Activated effector memory CD4-positive, alpha-beta T cell treated with anti-CD3 and anti-CD28 coated beads, Interleukin-2, amount 50 U/mL, for 16 hours (primary cell): Measurements from ENCODE around the gene CIITA.
A peak's percentile ranks its signal among the peaks of the same experiment; 100 is the strongest.
"Not testable (repeated sequence)": the region's sequence is repeated elsewhere in the genome, so short reads cannot be mapped to it uniquely, and the experiment has no call there.

Source experiments
- DNase-seq: peaks from one replicate; pipeline ENCODE4 v3.0.0-alpha.2; 2020

Gene CIITA

DNA sequence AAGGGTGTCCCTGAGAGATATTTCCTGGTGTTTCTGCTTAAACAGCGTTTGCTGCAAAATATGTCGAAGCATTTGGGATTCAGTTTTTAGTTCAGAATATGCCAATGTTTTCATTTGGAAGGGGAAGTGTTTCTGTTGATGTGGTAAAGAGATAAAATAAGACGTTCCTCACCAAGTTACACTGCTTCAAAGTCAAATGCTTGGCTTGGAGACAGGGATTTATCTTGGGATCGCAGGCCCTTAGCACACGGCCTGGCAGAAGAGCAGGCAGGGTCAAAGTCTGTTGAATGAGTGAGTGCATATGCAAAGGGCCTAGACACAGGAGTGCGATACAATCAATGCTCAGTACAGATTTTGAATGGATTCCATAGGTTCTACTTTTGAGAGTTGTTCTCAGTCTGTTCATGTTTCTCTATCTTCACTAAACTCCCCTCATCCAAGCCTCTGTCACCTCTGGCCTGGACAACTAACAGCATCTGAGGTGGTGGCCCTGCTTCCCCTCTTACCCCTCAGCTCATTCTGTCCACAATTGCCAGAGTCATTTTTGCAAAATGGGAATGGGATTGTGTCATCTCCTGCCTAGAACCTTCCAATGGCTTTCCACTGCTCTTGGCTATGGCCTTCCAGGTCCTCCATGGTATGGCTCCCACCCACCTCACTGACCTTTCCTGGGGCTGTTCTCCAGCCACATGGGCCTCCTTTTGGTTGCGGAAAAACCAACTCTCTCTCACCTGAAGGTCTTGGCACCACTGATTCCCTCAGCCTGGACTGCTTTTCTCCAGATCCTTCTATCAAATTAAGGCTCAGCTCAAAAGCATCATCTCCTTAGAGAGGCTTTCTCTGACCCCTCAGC lies 62.0 kb downstream of the CIITA start:
- DNase-seq, result no peak

DNA sequence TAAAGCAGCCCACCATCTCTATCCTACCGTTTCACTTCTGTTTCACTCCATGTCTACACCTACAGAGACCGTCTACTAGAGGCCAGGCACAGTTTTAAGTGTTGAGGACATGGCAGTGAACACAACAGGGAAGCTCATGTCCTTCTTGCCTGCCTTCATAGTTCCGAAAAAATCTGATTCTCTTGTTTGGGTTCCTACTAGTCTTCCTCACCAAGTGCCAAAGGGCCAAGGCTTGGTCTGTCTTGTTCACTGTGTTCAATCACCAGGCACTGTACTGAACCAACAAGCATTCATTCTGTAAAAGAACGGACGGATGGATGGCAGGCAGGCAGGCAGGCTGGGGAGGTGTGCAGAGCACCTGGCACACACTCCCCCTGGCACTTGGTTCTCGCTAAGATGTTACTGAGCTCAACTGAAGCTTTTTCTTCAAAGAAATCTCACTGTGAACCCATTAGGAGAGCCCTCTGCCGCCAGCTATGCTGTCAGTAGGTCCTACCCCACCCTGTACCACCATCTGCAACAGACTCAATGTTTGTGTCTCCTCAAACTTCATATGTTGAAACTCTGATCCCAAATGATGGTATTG lies 62.7 kb downstream of the CIITA start:
- DNase-seq, result no peak

DNA sequence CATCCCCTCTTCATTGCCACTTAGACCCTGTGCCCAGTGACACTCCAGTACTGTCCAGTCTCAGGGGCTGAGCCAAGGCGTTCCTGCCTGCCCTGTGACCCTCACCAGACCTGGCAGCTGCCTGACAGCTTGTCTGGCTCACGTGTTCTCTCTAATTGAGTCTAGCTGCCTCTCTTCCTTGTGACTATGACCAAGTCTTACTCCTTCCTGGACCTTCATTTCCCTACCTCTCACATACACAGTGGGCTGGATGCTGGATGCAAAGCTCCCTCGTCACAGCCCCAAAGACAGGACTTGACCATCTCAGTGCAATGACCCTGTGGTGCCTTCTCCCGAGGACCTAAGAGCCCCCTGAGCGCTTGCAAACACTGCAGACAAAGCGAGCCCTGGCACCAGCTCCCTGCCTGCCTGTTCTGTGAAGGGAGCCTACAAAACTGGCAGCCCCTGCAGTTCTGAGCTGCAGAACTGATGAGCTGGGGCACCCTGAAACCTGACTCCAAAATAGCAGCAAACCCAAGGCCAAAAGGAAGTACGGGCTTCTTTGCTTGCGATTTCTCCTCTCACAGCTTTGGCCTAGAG lies 63.6 kb downstream of the CIITA start:
- no peak for DNase-seq

DNA sequence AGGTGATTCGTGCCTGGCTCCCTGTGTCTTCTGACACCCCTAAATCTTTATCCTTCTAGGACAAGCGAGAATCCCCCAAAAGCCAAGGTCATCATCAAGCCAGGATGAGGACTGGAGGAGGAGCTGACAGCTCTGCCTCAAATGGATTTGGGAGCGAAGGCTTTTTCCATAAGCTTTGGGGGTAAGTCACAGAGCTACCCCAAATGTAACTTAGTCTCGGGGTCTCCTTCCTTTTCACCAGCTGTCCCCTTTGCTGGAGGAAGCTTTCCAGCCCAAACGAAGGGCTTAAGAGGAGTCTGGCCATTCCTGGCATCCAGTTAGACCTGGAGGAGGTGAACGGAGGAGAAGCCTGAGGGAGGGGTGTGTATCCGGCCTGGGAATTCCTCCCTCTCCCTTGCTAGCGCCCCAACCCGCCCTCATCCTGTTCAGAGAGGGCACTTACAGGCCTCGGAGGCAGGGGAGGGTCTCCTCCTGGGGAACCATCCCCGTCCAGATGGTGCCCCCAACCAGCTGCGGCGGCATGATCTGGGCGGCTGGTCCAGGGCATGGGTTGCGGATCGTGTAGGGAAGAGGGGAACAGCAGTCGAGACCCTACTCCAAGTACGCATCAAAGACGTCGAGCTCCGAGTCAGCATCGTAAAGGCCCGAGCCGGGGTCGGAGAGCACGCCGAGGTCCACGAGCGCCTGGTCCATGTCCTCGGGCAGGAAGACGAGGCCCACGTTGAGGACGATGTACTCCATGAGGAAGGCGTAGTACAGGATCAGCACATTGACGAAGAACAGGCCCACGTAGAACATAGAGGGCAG lies 64.3 kb downstream of the CIITA start:
- no peak for DNase-seq

DNA sequence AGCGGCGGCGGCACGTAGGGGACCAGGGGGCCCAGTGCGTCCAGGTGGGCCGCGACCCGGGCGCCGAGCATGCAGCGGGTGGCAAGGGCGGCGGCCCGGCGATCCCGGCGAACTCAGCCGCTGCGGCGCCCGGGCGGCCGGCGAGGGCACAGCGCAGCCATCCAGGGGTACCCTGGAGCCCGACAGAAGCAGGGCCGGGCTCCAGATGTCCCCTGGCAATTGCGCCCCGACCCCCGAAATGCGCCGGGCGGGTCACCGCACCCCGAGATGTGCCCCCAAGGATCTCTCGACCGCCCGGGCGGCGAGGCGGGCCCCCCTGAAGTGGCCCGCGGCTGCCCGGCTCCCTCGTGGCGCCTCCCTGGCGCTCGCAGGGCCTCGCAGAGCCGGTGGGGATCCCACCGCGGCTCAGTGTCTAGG lies 64.9 kb downstream of the CIITA start:
- not testable (repeated sequence) for DNase-seq

DNA sequence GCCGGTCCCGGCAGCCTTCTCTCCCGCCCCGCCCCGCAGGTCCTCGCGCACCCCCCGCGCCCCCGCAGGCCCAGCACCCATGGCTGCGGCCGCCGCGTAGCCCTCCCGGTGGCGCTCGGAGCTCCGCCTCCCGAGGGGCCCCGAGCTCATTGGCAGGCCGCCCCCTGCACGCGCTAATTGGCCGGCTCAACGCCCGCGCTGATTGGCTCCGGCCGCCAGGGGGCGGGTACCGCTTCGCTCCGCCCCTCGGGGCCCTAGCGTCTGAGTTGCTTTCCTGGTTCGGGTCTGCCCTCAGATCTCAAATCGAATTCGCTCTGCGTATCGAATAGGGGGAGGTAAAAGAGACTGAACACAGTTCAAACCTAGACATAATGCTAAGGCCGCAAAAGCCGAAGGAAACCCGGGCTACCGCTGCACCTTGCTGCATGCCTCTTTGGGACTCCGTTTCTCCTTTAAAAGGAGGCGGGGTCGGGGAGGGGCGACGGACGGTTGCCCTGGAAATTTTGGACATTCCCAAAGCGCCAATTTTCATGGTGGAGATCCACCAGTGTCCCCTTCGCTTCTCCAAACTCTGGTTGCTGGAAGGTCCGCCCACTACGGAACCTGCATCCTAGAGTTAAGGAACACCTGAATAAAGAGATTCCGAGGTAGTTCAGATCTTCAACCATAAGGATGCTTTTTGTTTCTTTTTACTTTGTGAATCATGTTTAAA lies 65.5 kb downstream of the CIITA start, which contains the start of gene DEXI:
TSS of gene DEXI (minus strand) at position 117 of the 712 bp plus-strand sequence. CDS start 463 bp downstream, outside the sequence.
- DNase-seq, result peak; percentile 98

DNA sequence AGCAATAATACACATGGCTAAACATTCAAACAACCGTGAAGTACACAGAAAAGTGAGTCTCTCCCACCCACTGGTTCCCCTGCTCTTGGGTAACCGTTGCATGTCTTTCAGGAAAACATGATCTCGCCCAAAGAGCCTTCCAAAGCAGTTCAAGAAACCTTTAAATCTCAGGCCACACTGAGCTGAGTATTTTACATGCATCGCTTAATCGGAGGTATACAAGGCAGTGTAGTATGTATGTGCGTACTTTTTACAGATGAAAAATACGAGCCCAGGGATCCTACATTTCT lies 66.0 kb downstream of the CIITA start:
- no peak for DNase-seq

DNA sequence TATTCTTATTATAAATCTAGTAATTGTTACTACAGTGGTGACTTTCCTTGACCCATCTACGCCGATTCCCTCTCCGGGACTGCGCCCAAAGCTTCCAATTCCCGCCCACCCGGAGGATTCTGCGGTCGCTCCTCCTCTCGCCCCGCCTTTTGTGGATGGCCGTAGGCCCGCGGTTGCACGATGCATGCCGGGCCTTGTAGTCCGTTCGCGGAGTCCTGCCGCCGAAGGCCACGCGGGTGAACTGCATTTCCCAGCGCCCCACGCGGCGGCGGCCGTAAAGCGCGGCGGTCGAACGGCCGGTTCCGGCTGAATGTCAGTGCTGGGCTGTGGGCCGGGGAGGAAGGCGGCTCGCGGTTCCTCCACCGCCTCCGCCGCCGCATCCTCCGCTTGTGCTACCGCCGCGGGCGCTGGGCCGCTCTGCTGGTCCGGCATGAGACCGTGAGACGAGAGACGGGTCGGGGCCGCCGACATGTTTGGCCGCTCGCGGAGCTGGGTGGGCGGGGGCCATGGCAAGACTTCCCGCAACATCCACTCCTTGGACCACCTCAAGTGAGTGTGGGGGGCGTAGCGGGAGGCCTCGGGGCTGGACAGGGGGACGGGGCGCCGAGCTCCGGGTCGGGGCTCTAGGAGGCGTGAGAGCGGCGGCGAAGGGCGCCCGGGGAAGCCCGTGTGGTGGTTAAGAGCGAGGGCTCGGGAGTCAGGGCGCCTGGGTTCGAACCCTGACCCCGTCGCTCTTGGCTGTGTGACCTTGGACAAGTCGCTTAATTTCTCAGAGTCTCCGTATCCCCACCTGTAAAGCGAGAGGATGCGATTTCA lies 67.5 kb downstream of the CIITA start, which contains the start of gene CLEC16A:
TSS of gene CLEC16A (plus strand) at position 316 of the 816 bp plus-strand sequence. CDS start at position 470, 154 bp downstream.
- DNase-seq, result peak; percentile 99

DNA sequence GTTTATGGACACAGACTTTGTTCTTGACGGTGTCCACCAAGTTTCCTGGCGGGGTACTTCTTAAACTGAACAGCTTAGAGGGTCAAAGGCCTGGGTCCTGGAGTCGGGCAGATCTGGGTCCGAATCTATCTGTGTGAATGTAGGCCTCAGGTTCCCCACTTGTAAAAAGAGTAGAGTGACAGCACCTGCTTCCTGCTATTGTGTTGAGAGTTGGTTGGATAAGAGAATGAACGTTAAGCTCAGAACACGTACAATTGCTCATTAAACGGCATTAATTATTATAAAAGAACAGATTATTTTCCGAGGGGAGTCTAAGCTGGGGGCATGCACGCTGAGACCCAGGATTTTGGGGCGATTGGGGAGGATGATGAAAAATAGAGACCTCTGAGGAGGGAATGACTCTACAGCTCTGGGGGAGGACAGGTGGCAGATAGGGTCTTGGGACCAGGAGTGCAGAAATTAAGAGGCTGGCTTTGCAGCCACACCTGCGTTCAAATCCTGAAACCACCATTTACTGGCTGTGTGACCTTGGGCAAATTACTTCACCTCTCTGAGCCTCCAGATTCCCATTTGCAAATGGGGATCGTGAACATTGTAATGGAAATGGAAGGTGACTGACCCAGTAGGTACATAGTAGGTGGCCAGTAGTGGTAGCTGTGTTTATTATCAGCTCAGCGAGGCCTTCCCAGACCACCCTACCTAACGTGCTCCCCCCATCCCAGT lies 68.2 kb downstream of the CIITA start:
- DNase-seq, result no peak

DNA sequence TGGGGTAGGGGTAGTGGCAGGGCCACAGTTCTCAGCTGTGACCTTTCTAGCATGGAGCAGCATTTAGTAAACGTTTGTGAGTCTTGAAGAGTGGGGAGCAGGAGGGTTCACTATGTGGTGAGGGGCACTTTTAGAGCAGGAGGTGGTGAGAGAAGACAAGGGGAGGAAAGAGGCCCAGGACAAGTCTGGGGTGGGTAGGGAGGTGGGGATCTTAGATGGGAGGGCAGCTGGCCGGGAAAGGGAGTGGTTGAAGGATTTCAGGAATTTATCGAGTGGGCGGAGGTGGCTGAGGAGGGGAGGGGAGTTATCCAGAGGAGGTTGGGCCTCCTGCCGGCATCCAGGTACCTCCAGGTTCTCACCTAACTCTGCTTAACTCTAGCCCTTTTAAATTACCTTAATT lies 69.3 kb downstream of the CIITA start:
- no peak for DNase-seq

DNA sequence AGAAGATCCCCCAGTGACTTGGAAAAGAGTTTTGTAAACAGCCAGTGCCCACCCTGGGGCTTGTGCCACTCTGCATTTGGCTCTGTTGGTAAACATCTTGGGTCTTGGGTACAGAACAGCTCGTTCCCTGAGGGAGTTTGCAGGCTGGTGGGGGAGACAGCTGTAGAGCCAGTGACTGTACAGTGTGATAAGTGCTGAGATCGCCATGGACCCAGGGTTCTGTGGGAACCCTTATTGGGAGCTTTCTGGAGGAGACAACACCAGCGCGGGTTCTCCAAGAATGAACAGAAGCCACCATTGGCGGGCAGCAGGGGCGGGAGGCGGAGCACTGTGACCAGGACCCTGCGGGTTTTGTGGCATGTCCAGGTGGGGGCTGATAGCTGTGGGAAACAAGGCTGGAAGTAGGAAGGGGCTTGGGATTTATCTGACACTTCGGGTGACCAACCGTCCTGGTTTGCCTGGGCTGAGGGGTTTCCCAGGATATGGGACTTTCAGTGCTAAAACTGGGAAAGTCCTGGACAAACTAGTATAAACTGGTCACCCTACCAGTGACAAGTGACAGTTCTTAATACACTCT lies 70.3 kb downstream of the CIITA start:
- DNase-seq, result no peak

DNA sequence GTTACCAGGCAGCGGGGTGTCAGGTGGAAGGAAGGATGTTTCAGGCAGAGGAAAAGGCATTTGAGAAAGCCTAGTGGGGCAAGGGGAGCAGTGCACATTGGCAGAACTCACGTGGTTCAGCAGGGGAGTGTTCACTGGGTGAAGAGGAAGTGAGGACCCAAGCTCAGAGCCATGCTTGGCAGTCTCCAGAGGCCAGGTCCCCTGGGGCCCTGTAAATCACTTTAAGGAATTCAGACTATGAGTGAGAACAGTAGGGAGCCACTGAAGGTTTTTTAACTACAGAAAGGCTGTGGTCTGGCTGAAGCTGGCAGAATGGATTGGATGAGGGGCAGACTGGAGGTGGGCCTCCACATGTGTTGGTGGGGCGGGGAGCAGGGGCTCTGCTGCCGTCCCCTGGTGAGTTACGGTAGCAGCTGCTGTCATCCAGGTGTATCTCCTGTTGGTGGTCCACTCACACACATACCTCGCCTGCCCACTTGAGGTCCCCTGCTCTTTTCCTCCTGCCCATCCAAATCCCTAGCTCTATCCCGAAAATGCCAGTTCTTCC lies 72.5 kb downstream of the CIITA start:
- DNase-seq, result peak; percentile 67

DNA sequence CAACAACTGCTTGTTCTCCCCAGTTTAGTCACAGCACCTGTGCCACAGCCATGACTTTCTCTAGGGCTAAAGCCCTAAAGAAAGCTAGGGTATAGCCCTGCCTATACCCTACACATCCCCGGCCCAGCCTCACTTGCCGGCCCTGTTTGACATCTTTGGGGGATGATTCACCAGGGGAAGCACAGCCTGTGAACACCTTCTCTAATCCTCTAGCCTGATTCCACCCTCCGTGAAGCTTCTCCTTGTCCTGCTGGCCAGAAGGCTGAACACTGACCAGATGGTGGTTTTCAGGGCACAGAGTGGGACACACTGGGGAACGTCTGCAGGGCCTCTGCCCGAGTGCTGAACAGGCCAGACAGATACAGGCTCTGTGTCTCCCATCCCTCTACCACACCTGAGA lies 73.4 kb downstream of the CIITA start:
- DNase-seq, result no peak

DNA sequence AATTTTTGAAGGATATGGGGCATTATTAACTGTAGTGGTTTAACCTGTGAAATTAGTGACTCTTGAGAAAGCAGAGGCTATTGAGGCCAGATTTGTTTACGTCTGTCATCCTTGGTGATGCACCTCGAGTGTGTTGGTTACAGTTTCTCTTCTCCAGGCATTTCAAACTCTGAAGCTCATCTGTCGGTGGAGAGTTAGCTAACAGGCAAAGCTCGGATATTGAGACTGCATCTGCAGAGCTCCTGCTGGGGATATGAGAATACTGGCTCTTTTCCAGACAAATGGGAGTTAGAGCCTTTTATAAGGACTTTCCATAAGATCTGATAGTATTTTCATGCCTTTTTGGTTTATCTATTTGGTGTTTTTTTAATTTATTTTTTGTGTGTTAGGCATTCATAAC lies 74.0 kb downstream of the CIITA start:
- no peak for DNase-seq

DNA sequence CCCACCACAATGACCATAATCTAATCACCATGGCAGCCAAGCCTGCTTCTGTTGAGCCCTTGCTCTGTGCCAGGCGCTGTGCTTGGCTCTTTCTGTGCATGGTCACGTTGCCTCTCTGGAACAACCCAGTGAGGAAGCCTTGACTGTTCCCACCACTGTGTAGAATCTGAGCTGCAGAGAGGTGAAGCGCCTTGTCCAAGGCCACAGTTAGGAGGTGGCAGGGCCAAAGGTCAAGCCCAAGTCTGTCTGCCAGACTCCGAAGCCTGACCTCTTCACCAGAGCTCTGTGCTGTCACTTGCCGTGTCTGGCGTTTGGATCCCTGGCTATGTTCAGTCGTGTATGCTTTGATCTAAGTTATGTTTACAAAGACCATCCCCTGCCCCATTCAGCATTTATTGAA lies 77.9 kb downstream of the CIITA start:
- DNase-seq, result no peak

DNA sequence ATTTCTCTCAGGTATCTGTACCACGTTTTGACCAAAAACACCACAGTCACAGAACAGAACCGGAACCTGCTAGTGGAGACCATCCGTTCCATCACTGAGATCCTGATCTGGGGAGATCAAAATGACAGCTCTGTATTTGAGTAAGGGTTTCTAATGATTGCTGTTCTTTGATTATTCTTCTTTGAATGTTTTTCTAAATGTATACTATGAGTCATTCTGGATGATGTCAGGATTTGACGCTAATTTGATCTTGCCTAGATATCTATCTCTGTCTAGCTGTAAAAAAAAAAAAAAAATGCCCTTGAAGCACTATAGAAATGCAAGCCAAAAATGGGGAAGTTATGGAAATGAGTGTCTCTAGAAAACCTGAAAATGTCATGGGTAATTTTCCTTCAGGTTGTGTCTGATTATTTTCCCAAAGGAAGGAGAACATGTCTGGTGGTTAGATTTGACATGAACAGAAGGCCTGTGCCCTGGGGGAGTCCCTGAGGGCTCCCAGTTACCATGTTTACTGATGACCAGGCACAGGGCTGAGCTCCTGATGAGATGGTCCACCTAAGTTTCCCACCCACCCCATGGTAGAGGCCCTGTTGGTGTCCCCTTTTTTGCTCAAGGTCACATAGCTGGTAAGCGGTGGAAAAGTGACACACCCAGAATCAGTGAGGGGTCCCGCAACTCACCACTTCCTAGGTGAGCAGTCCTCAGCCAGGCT lies 80.9 kb downstream of the CIITA start:
- peak; percentile 68 for DNase-seq

DNA sequence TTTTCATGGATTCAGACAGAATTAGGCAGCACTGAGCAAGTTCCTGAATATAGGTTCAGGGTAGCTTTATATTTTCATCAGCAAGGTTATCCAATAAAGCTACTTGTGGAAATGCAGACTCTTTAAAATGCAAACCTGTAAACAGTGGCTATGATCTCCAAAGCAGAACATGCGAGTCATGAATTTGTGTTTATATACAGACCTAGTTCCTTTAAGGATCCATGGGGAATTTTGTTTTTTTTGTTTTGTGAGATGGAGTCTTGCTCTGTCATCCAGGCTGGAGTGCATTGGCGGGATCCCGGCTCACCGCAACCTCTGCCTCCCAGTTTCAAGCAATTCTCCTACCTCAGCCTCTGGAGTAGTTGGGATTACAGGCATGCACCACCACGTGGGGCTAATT lies 82.2 kb downstream of the CIITA start:
- DNase-seq, result no peak

DNA sequence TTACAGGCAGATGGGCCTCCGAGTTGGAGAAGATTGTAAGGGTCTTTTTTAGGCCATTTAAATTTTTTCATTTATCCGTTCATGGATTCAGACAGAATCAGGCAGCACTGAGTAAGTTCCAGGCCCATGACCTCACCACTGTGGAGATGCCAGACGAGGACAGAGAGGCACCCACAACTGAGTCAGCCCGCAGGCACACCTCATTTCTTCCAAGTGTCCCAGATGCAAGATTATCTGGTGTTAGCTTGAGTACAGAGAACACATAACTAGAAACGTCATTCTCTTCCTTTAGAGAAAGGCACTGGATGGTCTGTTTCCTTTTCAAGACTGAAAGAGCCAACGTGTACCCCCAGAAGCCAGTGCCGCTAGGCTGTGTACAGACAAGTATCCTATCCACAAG lies 84.2 kb downstream of the CIITA start:
- no peak for DNase-seq

DNA sequence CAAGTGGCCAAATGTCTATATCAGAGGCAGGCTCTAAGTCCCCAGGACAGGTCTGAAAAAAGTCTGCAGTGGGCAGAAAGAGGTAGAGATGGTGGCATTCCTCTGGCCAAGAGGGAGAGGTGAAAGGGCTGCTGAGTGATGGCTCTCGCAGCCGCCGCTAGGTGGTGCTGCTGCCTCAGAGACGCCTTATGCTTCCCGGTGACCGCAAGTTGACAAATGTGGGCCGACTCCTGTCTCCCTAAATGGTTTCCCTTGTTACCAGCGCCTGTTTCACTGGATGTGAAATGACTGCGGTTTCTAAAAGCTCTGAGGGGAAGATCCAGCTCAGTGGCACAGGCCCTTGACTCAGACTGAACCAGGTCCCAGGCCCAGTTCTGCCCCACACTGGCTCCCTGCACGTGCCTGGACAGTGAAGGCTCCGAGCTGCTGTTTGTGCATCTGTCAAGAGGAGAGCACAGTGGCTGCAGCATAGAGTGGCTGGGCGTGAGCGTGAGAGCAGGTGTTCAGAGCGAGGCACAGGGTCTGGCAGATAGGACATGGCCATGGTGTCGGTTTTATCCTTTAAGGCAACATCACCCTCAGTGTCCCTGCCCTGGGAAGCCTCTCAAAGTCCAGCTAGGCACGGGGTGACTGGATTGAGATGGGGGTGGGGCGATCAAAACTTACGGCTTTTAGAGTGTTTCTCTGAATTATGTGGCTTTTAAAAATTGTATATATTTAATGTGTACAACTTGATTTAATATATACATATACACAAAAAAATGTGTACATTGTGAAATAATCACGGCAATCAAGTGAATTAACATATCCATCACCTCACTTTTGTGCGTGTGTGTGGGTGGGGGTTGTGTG lies 87.3 kb downstream of the CIITA start:
- DNase-seq, result peak; percentile 94
